Testis (tissue), 3 donors: Measurements from ENCODE around the gene UCN. TPM values are rescaled to one million over a fixed set of nuclear protein-coding genes. Genes with fewer than 3 reads are reported as not detected.
"Not testable (repeated sequence)": the region's sequence is repeated elsewhere in the genome, so short reads cannot be mapped to it uniquely, and the experiment has no call there.

ENCODE experiments used
- DNase-seq: peaks from one replicate; pipeline ENCODE4 v3.0.0-alpha.2; 2019
- H3K27ac ChIP-seq, 2 donors: fragments of 200-600 bp; sonication (generic); one replicate each; pipeline ENCODE4 v1.5.1; 2019
- H3K27me3 ChIP-seq: fragments of 200-600 bp; sonication (generic); one replicate; pipeline ENCODE4 v1.5.1; 2019
- H3K36me3 ChIP-seq: fragments of 200-600 bp; sonication (generic); one replicate; pipeline ENCODE4 v1.5.1; 2017; ENCODE audit warnings: low read depth; ENCODE audit errors: missing control alignments
- H3K4me1 ChIP-seq: fragments of 200-600 bp; sonication (generic); one replicate; pipeline ENCODE4 v1.5.1; 2019
- H3K4me3 ChIP-seq, 2 donors: fragments of 200-600 bp; sonication (generic); one replicate each; pipeline ENCODE4 v1.5.1; 2017 to 2019
- H3K9me3 ChIP-seq: fragments of 200-600 bp; sonication (generic); one replicate; pipeline ENCODE4 v1.5.1; 2017
- POLR2A ChIP-seq: fragments of 450-650 bp; IDR thresholded peaks from one replicate; pipeline ENCODE4 v1.6.1; 2017; ENCODE audit warnings: antibody characterized with exemption, mild to moderate bottlenecking, moderate library complexity
- WGBS, 2 donors: methylation state at CpG; one replicate each; pipeline ENCODE4 v1.1.5; 2018; 5-methylcytosine and 5-hydroxymethylcytosine counted together
- intact Hi-C: fragments of 100-400 bp; cut with DNase I; formaldehyde crosslinking; loops from one replicate; pipeline ENCODE4 v1.15.1; 2023; ENCODE audit warnings: low total_unique reads
- polyA plus RNA-seq: library from polyadenylated mRNA; stranded (reverse); fragments of 350-450 nt; fragmentation: Illumina TruSeq; extraction: RNeasy Lipid Tissue Mini Kit (QIAGEN cat#74804); gene quantifications from one replicate; pipeline ENCODE4 v1.2.3, GENCODE V29; 2014; ENCODE audit warnings: low read depth, low replicate concordance; ENCODE audit not compliant: insufficient read depth
- total RNA-seq, 2 donors: library from RNA; depleted of rRNA; stranded (reverse); fragments of >200 nt; gene quantifications; one replicate each; pipeline ENCODE4 v1.2.3, GENCODE V29; 2016
- TF ChIP-seq, protein P1 (sequence below), 3 experiments: fragments of 450-650 bp in 2 of 3; fragments of 200-600 bp in 1 of 3; sonication (generic) in 1 of 3; IDR thresholded peaks; one replicate each; pipeline ENCODE4 v1.5.1; 2016 to 2019; ENCODE audit warnings: antibody characterized with exemption in 3 of 3, mild to moderate bottlenecking in 2 of 3, moderate library complexity in 1 of 3

Gene UCN
- total and polyA plus RNA-seq, 3 donors from 2014 or later: 0.75 to 18.8 (median 16.2) TPM

DNA sequence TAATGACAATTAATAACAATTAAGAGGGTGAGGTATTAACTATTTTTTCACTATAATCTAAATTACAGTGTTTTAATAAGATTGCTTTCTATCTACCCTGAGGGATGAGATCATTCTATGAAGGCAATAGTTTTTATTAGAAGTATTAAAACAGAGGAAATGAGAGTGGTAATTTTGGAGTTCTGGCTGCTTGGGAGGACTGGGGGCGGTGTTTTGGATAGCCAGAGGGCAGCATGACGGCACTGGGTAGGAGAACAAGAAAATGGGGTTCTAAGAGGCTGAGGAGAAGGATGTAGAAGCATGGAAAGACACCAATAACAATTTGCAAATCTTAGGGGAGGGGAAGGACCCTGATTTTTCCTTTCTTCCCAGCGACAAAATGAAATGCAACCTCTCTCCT lies 38.1 kb downstream of the UCN start:
- H3K9me3 ChIP-seq: no peaks in the 10 kb centered on the region
- 84 to 93% methylated on average over 3 of the region's 3 CpGs for WGBS, 2 donors
- H3K27me3 ChIP-seq: no peaks in the 10 kb centered on the region
- H3K4me3 ChIP-seq: no peak overlapping the region
- H3K27ac ChIP-seq: no peak overlapping the region
- DNase-seq: no peak
- TF ChIP-seq, protein P1, sequence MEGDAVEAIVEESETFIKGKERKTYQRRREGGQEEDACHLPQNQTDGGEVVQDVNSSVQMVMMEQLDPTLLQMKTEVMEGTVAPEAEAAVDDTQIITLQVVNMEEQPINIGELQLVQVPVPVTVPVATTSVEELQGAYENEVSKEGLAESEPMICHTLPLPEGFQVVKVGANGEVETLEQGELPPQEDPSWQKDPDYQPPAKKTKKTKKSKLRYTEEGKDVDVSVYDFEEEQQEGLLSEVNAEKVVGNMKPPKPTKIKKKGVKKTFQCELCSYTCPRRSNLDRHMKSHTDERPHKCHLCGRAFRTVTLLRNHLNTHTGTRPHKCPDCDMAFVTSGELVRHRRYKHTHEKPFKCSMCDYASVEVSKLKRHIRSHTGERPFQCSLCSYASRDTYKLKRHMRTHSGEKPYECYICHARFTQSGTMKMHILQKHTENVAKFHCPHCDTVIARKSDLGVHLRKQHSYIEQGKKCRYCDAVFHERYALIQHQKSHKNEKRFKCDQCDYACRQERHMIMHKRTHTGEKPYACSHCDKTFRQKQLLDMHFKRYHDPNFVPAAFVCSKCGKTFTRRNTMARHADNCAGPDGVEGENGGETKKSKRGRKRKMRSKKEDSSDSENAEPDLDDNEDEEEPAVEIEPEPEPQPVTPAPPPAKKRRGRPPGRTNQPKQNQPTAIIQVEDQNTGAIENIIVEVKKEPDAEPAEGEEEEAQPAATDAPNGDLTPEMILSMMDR (IDR thresholded peaks at IDR 0.05): no peak
- no peak for TF ChIP-seq POLR2A
- no peaks in the 10 kb centered on the region for H3K36me3 ChIP-seq
- H3K4me1 ChIP-seq: peaks cover 36% of the 10 kb centered on the region
- intact Hi-C loops: no loop called here

DNA sequence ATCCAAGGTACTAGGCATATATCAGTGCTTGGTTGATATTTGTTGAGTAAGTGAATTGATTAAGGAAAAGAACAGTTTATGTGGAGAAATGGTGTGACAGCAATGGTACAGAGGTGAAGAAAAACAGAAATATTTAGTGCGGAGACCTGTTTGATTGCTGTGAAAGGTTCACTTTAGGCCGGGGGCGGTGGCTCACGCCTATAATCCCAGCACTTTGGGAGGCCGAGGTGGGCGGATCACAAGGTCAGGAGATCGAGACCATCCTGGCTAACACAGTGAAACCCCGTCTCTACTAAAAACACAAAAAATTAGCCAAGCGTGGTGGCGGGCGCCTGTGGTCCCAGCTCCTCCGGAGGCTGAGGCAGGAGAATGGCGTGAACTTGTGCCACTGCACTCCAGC lies 39.9 kb downstream of the UCN start:
- H3K4me3 ChIP-seq, H3K27me3 ChIP-seq, H3K9me3 ChIP-seq, intact Hi-C loops, H3K36me3 ChIP-seq, DNase-seq, H3K27ac ChIP-seq: not testable (repeated sequence)
- peaks cover 36% of the 10 kb centered on the region for H3K4me1 ChIP-seq
- WGBS, 2 donors: 90 to 91% methylated on average over 13 of the region's 13 CpGs

DNA sequence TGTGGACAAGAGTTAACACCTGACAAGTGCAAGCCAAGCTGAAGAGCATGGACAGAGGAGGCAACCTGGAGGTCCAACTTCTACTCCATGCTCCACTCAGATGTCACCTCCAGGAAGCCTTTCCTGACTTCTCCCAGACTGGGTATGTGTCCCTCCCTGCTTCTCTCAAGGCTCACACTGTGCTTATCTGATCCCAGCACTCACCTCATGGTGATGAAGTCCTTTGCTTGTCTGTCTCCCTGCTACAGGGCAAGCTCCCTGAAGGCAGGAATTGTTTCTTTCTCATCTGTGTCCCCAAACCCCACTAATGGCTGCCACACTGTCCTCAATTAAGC lies 42.7 kb downstream of the UCN start:
- intact Hi-C loops: no loop called here
- TF ChIP-seq, protein P1 (IDR thresholded peaks at IDR 0.05): no peak
- no peak for TF ChIP-seq POLR2A
- no peaks in the 10 kb centered on the region for H3K36me3 ChIP-seq
- H3K4me3 ChIP-seq: no peak overlapping the region
- peaks cover 22% of the 10 kb centered on the region for H3K4me1 ChIP-seq
- no peaks in the 10 kb centered on the region for H3K9me3 ChIP-seq
- no peak for DNase-seq
- H3K27ac ChIP-seq: no peak overlapping the region
- H3K27me3 ChIP-seq: no peaks in the 10 kb centered on the region

DNA sequence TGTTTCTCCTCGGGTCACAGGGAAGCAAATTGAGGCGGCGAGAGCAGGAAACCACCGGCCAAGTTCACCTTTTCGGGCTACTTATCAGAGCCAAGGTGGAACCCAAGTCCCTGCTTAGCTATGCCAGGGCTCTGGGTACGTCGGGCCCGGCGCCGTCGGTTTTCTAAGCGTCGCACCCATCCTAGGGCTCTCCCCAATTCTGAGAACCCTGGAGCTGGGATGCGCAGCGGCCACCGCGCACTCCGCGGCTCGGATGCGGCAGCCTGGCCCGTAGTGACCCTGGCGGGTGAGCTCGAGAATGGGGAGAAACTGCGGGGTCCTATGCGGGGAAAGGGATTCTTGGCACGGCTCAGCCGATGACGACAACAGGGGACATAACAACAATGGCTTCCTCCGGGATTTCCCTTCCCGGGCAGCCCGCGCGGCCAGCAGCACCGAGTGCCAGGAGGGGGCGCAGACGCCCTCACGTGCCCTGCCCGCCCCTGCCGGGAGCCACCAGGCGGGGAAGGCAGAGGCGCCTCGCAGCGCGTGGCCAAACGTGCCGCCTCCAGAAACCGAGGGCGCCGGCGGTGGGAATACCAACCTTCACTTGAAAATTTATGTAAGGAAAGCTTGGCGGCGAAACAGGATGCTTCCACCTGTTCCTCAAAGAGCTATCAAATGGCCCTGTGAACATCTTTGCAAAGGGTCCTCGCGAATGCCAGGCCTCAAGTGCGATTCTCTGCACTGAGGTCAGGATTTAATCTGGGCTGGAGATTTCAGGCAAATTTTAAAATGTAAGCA lies 43.3 kb downstream of the UCN start:
- Histone ChIP-seq H3K9me3 (no peaks in the 10 kb centered on the region), H3K27me3 (no peaks in the 10 kb centered on the region), H3K4me3 (peak overlapping the region; percentile 19 to 54), H3K4me1 (peaks cover 22% of the 10 kb centered on the region), H3K27ac (peak overlapping the region; percentile 47 to 65), H3K36me3 (no peaks in the 10 kb centered on the region)
- TF ChIP-seq, protein P1 (IDR thresholded peaks at IDR 0.05): peak; percentile 14 to 41 (median 21)
- TF ChIP-seq POLR2A: no peak
- intact Hi-C loops: no loop called here
- 5 to 13% methylated on average over 28 to 55 of the region's 56 CpGs for WGBS, 2 donors
- DNase-seq: peak; percentile 83

DNA sequence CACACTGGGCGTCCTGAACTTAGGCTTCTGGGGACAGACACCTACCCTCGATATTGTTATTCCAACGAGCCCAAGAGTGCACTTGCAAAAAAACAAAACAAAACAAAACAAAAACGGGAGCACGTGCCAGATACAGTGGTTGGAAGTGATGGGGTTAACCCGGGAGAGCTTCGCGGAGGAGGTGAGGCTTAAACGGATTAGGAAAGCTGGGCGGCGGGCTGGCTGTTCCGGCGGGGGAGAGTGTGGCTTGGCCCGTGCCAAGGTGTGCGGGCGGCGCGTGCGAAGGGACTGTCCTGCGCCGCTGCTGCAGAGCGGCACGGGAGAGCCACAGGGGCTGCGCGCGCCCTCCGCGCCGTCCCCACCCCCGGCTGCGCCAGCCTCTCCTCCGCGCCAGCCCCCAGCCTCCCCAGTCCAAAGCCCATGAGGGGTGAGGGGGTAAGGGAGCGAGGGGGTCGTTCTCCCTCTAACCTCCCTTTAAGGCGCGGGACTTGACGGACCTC lies 43.9 kb downstream of the UCN start:
- peak overlapping the region in 1 of 2 donors; percentile 47 for H3K27ac ChIP-seq
- no peak for DNase-seq
- no peaks in the 10 kb centered on the region for H3K27me3 ChIP-seq
- WGBS, 2 donors: 1% methylated on average over 21 to 38 of the region's 38 CpGs
- peaks cover 22% of the 10 kb centered on the region for H3K4me1 ChIP-seq
- no peaks in the 10 kb centered on the region for H3K9me3 ChIP-seq
- H3K36me3 ChIP-seq: no peaks in the 10 kb centered on the region
- no peak for TF ChIP-seq POLR2A
- TF ChIP-seq, protein P1 (IDR thresholded peaks at IDR 0.05): no peak
- intact Hi-C loops: no loop called here
- peak overlapping the region; percentile 19 to 54 for H3K4me3 ChIP-seq
